DMS114 treated with DMSO at 0.1 percent for 48 hours (cell line): Measurements from ENCODE around the gene PACSIN2.
"Not testable (repeated sequence)": the region's sequence is repeated elsewhere in the genome, so short reads cannot be mapped to it uniquely, and the experiment has no call there.

Experiments
- DNase-seq: peaks from one replicate; lab custom pipeline; 2025; ENCODE audit not compliant: unreplicated experiment; lab: John Stamatoyannopoulos, UW

PACSIN2 gene, protein sequence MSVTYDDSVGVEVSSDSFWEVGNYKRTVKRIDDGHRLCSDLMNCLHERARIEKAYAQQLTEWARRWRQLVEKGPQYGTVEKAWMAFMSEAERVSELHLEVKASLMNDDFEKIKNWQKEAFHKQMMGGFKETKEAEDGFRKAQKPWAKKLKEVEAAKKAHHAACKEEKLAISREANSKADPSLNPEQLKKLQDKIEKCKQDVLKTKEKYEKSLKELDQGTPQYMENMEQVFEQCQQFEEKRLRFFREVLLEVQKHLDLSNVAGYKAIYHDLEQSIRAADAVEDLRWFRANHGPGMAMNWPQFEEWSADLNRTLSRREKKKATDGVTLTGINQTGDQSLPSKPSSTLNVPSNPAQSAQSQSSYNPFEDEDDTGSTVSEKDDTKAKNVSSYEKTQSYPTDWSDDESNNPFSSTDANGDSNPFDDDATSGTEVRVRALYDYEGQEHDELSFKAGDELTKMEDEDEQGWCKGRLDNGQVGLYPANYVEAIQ

DNA sequence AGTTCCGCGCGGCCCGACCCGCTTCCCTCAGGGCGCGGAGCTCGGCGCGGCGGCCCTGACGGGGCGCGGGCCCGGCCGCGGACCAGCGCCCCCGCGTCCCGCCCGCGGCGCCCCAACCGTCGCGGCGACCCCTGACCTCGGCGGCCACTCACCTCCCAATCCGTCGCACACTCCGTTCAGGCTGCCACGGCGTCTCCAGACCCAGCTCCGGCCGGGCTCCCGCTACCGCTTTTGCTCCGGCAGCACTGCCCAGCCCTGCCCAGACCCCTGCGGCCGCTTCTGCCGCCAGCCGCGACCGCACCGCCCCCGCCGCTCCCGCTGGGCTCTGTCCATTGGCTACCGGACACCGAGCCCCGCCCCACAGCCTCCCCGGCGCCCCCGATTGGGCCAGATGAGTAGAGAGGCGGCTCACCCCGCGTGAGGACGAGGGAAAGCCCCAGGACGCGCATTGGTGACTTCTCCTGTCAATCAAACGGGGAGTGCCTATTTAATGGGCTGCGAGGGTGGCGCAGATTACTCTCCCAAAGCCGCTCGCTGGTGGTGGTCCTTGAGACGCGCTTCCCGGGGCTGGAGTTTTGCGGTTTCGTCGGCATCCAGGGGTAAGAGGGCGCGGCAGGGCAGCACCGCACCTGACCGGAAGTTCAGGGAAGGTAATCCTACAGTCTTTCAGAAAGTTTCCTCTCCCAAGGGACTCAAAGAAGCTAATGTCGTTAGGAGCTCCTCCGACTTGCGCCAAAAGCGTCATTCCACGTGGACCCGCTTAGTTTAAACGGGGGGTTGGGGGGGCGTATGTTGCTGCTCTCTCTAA lies at the start of gene PACSIN2:
PACSIN2 (minus strand) TSS at position 281 of the 808 bp plus-strand sequence. CDS start 103,069 bp downstream, outside the sequence.
- DNase-seq: peak; percentile 94

DNA sequence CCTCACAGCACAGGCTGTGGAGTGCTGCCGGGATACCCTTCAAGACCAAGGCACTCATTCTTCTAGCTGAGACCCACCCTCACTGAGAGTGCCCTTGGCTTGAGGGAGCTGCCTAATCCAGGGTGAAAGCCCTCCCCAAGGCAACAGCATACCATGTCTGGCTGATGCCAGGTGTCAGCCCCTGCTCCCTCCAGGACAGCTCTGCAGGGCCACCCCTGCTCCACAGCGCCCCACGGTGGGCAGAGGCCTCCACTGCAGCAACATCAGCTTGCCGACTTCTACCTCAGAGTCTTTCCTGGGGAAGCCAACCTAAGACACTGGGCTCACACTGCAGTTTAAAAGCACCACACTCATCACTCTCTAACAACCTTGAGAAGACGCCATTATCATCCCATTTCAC lies 45.2 kb upstream of the PACSIN2 start:
- DNase-seq: no peak

DNA sequence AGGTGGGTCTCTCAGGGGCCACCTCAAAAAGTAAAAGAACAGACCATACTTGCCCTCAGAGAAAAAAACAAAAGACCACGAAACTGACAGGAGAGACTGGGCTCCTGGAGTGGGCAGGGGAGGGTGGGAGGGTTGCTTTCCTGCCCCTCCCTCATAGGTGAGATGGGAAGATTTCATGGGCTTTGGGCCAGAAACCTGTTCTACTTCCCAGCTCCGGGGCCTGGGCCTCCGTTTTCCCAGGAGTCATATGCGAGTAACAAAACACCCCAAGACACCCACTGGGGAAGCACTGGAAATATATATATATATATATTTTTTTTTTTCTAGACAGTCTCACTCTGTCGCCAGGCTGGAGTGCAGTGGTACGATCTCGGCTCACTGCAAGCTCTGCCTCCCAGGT lies 42.7 kb upstream of the PACSIN2 start:
- no peak for DNase-seq

DNA sequence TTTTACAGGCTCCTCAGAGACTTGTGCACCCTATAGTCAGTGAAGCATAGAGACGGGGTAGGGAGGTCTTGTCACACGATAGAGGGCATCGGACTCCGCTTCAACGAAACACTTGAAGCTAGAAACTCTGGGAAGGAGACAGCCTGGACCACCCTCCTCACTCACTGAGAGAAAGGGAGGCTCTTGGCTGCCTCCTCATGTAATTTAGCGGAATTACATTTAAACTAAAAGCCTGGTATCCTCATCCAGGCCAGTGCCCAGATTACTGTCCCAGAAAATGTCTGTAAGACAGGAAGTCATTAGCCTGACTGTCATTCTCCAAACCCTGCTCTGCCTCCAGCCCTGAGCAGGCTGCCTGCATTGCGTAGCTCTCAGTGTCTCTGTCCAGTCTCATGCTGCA lies 38.2 kb upstream of the PACSIN2 start:
- DNase-seq: no peak

DNA sequence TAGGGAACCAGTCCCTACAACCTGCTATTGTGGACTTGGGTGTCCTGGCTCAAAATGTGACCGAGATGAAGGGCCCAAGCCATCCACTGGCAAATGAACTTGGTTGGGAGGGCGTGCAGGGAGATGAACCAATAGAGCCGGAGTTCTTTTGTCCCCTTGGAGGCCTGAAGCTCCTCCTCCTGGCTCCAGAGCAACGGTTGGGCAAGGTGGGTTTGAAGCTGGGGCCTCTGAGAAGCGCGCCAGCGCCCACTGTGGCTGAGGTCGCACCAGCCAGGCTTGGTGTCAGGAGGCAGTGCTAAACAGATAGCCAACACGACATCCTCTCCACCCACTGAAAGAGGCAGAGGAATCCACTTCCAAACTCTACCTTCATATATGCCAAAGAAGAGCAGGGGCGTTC lies 36.0 kb upstream of the PACSIN2 start:
- DNase-seq: no peak

DNA sequence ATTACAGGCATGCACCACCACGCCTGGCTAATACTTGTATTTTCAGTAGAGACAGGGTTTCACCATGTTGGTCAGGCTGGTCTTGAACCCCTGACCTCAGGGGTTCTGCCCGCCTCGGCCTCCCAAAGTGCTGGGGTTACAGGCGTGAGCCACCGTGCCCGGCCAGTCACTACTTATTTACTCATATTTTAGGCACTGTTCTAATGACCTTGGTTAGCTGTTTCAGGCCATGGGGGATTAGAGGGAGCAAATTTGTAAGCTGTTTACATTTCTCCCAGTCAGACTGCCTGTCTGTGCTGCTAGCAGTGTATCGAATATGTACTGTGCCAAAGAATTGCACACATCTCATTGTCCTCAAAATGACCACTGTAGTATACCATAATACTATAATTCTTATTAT lies 32.7 kb upstream of the PACSIN2 start:
- DNase-seq: no peak

DNA sequence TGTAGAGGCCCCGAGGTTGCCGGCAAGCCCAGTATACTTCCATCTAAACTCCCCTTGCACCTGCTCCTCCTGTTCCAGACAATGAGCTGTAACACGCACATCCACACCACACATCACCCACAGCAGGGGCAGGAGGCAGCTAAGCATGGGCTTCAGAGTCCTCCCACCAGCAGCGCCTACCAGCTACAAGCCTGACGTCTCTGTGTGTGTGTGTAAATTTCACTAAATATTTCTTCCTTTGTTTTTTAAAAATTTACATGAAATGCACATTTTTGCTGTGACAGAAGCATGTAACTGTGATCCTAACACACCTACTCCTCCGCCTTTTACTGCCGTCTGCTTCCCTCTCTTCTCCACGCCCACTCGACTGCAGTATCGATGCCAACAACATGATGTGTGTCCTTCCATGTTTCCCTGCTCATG lies 29.4 kb upstream of the PACSIN2 start:
- DNase-seq: no peak

DNA sequence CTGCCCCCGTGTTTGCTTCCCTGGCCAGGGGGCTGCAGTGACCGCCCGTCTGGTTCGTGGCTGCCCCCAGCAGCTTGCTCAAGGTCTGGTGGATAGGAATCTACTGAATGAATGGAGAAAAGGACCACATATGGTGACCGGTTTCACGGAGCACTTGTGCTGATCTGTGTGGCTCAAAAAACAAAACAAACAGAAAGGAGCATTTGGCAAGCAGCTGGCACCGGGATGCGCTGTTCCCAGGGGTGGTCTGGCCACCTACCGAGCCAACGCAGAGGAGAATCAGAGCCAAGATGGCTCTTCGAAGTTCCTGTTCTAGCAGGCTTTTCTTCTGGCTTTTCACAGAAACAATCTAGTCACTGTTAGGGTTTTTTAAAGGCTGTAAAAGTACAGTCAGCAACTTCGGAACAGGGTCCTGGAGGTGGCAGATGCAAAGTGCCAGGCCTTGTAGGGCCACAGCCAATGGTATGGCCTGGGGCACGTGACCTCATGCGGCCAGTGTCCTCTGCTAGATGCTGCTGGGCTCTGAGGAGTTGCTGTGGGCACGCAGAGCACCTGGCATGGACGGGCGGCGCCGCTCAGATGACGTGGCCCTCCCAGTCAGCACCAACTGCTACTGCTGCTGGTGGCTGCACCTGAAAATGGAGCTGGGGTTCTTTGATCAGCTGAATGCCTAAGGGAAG lies 27.3 kb upstream of the PACSIN2 start:
- DNase-seq: no peak

DNA sequence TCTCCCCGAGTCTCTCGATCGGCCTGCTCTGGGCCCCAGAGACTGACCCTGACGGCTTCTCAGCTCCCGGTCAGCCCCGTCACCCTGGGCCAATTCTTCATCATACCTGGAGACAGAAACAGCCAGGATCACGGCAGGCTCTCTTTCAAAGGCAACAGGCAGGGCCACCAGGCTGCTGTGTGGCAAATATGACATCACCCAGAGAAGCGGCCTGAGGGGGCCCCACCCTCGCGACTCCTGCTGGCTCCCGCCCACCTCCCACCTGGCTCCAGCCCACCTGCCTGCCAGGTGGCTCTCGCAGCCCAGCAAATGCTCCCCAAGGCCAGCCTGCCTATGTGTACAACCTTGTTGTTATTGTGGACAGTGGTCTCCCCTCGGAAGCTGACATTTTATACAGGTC lies 24.9 kb upstream of the PACSIN2 start:
- DNase-seq: no peak

DNA sequence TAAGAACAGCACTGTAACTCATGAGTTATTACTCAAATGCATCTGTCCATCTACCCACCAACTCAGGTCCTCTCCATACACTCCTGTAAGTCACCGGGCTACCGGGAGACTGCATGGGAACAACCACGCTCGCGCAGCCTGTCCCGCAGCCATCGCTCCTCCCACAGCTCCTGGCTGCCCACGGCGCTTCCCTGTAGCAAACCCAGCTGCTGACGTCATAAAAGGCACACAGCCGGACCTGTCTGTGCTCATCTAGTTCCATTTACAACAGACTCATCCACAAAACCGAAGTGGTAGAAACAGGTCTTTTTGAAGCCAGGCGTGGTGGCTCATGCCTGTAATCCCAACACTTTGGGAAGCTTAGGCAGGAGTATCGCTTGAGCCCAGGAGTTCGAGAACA lies 23.4 kb upstream of the PACSIN2 start:
- no peak for DNase-seq

DNA sequence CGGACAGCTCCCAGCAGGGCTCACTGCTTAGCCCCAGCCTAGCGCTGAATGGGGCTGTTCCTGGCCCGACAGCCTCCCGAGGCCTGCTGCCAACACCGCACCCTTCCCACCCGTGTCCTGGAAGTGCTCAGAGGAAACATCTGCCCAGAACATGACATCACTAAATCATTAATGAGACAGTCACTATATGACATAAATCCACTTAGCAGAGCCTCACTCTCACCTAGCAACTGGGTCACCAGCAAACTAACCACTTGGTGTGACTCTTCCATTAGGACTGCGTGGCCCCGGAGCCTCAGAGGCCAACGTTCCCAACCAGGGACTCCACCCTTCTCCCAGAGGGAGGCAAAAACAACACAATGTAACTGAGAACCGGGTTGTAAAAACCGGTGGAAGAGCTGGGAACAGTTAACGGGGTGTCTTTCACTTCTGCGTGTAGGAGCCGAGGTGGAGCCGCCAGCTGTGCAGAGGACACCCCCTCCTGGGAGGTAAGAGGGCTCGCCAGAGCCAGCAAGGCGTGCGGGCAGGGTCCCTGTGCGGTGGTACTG lies 21.4 kb upstream of the PACSIN2 start:
- DNase-seq: no peak

DNA sequence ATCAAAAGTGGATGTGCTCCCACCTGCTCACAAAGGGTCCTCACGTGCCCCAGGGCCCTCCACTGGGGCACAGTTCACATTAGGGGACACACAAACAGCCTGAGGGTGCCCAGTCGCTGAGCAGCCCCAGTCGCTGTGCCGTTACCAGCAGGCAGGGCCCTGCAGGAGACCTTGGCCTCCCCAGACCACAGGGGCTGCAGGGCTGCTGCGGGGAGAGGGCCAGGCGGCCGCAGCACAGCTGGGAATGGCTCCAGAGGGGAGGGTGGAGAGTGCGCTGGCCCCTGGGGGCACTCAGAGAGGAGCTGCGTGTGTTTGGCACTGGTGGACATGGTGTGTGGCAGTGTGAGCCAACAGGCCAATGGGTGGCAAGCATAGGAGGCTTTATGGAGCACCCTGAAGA lies 20.3 kb upstream of the PACSIN2 start:
- DNase-seq: no peak

DNA sequence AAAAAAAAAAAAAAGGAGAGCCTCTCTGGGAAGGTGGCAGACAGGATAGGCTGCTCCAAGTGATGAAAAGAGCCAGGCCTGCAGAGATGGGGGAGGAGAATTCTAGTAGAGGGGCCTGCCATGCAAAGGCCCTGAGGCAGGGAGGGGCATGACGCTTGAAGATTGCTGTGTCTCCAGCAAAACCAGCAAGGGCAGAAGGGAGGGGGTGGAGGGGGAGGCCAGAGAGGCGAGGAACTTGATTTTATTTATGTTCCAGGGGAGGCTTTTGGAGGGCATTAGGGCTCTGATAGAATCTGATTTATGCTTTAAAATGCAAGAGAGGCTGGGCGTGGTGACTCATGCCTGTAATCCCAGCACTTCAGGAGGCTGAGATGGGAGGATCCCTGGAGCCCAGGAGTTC lies 16.7 kb upstream of the PACSIN2 start:
- no peak for DNase-seq

DNA sequence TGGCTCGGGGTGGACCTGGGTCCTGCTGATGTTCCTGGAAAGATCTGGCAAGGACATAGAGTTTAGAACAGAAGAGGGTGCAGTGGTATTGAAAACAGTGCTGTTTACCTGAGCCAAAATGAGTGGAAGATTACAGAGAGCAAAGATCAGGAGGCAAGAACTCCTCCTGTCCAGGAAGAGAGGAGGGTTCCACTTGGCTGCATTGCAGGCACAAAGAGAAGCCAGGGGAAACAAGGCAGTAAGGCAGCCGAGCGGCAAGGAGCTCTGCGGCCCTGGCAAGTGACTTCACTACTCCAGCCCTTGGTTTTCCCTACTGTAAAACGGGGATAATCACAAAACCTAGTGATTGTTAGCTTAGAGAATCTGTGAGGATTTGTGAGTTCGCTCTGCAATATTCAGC lies 3.7 kb upstream of the PACSIN2 start:
- DNase-seq: no peak

DNA sequence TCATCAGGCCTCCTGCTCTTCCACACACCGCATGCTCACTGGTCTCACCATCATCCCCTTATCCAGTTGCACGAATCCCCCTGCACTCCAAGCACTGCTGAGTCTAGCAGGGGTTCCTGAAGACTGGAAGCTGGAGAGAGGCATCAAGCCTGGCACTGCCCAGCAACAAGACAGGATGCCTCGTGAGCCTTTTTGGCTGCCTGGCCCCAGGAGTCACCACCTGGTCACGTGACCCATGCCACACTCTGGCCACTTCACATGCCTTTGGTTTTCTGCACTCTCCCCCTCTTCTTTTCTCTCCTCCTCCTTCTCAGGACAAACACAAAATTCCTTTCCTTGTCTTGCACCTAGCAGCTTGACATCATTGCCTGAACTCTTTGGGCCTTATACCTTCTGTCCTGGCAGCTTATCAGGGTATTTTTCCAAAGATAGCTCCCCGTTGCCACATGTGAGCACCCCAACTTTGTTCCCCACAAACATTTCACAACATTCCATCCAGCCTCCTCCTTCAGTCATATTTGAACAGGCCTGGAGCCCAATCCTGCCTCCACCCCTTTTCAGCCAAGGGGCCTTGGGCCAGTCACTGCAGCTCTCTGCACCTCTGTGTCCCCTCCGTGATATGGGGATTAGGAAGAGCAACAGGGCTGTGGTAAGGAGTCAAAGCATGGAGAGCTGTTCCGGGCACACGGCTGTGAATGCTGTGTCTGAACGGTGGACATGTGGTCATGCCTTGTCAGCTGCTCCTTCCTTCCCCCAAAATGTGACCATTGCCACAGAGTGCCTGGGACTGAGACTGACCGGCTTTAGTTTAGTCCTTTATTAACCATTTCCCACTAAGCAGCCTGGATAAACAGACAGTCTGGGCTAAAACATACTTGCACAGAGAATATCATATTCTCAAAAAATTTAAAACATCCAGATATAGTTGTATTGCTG lies 2.8 kb upstream of the PACSIN2 start:
- DNase-seq: no peak

DNA sequence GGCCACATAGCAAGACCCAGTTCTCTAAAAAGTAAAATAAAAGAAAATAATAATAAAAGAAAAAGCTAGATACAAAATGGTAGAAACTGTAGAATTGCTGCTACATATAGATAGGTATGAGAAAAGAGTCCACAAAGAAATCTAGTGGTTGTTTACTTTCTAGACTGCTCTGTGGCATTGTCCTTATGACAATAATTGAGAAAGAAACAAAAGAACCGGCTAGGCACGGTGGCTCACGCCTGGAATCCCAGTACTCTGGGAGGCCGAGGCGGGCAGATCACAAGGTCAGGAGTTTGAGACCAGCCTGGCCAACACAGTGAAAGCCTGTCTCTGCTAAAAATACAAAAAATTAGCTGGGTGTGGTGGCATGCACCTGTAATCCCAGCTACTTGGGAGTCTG lies 1.2 kb upstream of the PACSIN2 start:
- DNase-seq: not testable (repeated sequence)

DNA sequence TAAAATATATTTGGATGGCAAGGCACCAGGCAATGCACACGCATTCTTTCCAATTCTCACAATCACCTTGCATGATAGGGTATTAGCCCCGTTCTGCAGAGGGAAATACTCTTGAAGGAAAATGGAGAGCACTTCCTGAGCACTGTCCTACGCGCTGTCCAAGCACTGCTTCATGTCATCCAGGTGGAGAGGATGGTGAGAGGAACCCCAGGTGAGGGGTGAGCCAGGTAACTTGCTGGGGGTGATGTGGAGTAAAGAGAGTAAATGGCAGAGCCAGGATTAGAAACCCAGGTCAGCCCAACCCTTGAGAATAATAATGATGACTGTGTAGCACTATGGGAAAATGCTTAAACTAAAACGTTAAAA lies 711 bp upstream of the PACSIN2 start:
- no peak for DNase-seq

DNA sequence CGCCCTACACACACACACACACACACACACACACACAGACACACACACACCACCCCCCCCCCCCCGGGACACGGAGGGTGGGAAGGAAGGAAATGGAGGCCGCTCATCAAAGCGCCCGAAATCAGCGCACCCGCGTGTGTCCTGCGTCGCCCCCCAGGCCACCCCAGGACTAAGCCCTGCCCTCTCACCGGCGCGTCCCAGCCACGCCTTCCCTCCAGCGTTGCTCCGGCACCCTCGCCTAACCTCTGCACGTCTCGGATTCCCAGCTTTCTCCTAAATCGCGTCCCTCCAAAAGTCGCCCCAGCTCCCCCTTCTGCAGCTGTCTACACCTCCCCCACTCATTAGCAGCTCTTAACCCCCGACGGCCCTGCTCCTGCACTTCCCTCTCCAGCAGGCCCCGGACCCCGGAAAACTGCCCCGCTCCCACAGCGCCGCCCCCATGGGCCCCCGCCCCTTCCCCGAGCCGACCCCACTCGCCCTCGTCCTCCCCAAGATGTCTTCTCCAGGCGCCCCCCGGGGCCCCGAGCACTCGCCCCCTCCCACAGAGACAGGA lies 557 bp downstream of the PACSIN2 start:
- DNase-seq: no peak

DNA sequence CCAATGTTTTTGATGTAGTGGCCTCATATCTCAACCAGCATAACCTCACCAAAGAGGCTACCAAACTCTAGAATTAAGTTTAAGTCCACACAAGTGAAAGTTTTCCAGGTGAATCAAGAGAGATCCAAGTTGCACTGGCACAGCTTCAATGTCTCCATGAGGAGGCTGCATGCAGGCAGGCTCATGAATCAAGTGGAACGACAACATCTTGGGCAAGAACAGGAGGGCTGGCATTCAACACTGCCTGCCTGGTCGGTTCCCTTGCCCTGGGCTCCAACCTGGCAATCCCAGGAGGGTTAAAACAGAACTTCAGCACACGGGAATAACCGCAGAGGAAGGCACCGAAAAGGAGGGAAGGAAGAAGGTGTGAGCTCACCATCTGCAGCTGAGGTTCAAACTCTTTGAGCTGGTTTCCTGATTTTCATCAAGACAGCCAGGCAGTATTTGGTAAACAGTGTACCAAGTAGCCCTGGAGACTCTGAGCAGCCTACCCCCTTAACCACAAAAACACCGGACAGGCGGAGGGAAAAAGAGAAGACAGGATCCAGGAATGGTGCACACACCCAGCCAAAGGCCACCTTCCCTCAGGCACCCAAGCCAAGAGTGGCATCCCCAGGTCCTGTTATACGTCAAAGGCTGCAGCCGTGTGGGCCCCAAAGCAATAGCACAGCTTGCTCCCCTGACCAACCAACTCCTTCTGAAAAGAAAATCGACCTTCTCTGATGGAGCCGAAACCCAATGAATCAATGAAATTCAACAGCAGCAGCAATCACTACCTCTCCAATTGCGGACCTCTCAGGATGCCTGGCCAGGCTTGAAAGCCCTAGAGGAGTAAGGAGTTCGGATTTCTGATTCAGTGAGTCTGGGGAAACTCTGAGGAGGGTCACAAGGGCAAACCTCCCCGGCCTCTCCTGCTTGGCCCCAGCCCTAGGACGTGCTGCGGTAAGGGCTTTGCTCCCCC lies 1.3 kb downstream of the PACSIN2 start:
- DNase-seq: no peak
